Stomach (tissue), 9 donors: ENCODE results near the gene KCNJ18. TPM values are rescaled to one million over a fixed set of nuclear protein-coding genes. Genes with fewer than 3 reads are reported as not detected.
"Not testable (repeated sequence)": the region's sequence is repeated elsewhere in the genome, so short reads cannot be mapped to it uniquely, and the experiment has no call there.

Experiments used
- DNase-seq, 2 donors: peaks; one replicate each; pipeline versions ENCODE4 v3.0.0 to v3.0.0-alpha.2; 2013 to 2019
- H3K27ac ChIP-seq, 5 donors: fragments of 200-600 bp in 4 of 5; sonication (generic) in 4 of 5; one replicate each; pipeline ENCODE4 v1.5.1; 2013 to 2019; ENCODE audit warnings: mild to moderate bottlenecking in 1 of 5, moderate library complexity in 1 of 5
- H3K27me3 ChIP-seq, 3 donors: fragments of 200-600 bp; sonication (generic); one replicate each; pipeline ENCODE4 v1.5.1; 2017 to 2019; ENCODE audit warnings: mixed run types in 1 of 3
- H3K36me3 ChIP-seq, 4 donors: fragments of 200-600 bp; sonication (generic); 1 replicate in 3 of 4; 2 replicates in 1 of 4; pipeline ENCODE4 v1.5.1; 2016 to 2019
- H3K4me1 ChIP-seq, 4 donors: fragments of 200-600 bp; sonication (generic); one replicate each; pipeline ENCODE4 v1.5.1; 2016 to 2019
- H3K4me3 ChIP-seq, 4 donors: fragments of 200-600 bp; sonication (generic) in 3 of 4; one replicate each; pipeline ENCODE4 v1.5.1; 2016 to 2019; ENCODE audit warnings: mild to moderate bottlenecking in 1 of 4
- H3K9me3 ChIP-seq, 4 donors: fragments of 200-600 bp; sonication (generic); one replicate each; pipeline ENCODE4 v1.5.1; 2016 to 2019
- EP300 ChIP-seq: sonication (generic); formaldehyde crosslinking; IDR thresholded peaks from one replicate; pipeline ENCODE4 v1.6.1; 2017; ENCODE audit warnings: antibody characterized with exemption
- POLR2A ChIP-seq, 4 donors: fragments of 450-650 bp; IDR thresholded peaks; one replicate each; pipeline ENCODE4 v1.6.1; 2016; ENCODE audit warnings: antibody characterized with exemption in 4 of 4, control low read depth in 2 of 4, mild to moderate bottlenecking in 1 of 4, moderate library complexity in 1 of 4
- POLR2AphosphoS5 ChIP-seq, 3 donors: sonication (generic); formaldehyde crosslinking; IDR thresholded peaks; one replicate each; pipeline ENCODE4 v1.6.1; 2016; ENCODE audit warnings: antibody characterized with exemption in 3 of 3
- WGBS, 5 donors: extraction: QIAGEN DNeasy Blood & Tissue Kit in 3 of 5; methylation state at CpG; one replicate each; pipeline versions ENCODE4 v1.1.5 to v1.1.7; 2013 to 2018; 5-methylcytosine and 5-hydroxymethylcytosine counted together
- intact Hi-C: fragments of 100-400 bp; cut with DNase I; formaldehyde crosslinking; loops from one replicate; pipeline ENCODE4 v1.15.1; 2023; ENCODE audit warnings: low total_unique reads
- polyA plus RNA-seq, 3 donors: library from polyadenylated mRNA; stranded (reverse); fragments of 200-250 nt; gene quantifications; one replicate each; pipeline ENCODE4 v1.2.3, GENCODE V29; 2013
- total RNA-seq, 5 donors: library from RNA; depleted of rRNA; stranded (reverse); fragments of >200 nt; gene quantifications; one replicate each; pipeline versions ENCODE4 v1.1.0 to v1.2.3, GENCODE V29; 2014 to 2016
- TF ChIP-seq, protein P1 (sequence below), 7 experiments: fragments of 450-650 bp in 4 of 7; fragments of 200-600 bp in 3 of 7; sonication (generic) in 3 of 7; IDR thresholded peaks; one replicate each; pipeline ENCODE4 v1.5.1; 2016 to 2019; ENCODE audit warnings: antibody characterized with exemption in 7 of 7, control low read depth in 2 of 7, mild to moderate bottlenecking in 1 of 7
- donor health status: healthy with polysubstance abuse.
- donor health status: Bipolar disorder and iron deficiency.
- donor health status: healthy.

KCNJ18 gene
- total and polyA plus RNA-seq, 8 donors, result not detected

DNA sequence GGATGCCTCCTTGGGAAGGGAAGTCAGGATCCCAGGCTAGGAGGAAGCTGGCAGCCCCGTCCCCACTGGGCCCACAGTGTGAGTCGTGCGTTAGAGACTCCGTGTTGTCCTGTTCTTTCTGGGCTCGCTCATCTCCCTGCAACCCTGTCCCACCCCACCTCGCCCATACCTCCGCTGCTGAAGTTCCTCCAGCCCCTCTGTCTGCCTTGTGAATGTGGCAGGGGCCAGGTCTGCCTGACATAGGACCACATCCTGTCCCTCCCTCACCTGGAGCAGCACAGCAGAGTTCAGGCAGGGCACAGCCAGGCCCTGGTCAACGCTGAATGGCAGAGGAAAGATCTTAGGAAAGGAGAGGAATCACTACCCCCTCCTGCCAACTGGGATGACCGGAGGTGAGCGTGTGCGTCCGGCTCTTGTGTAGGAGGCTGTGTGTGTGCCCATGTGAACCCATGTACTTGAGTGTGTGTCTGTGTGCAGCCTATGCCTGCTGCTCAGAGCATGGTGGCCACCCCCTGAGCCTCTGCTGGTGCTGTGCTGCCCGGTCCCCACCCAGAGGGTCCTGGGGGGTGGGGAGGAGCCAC, 12.8 kb downstream of the KCNJ18 start:
- 71 to 78% (median 76%) methylated on average over 13 of the region's 13 CpGs for WGBS, 5 donors
- DNase-seq, result no peak
- Histone ChIP-seq H3K4me3 (no peak overlapping the region), H3K27me3 (no peaks in the 10 kb centered on the region), H3K9me3 (no peaks in the 10 kb centered on the region), H3K4me1 (no peaks in the 10 kb centered on the region), H3K36me3 (no peaks in the 10 kb centered on the region), H3K27ac (no peak overlapping the region)
- intact Hi-C loops, result no loop called here
- TF ChIP-seq POLR2AphosphoS5 (IDR thresholded peaks at IDR 0.05), result no peak
- TF ChIP-seq, protein P1, sequence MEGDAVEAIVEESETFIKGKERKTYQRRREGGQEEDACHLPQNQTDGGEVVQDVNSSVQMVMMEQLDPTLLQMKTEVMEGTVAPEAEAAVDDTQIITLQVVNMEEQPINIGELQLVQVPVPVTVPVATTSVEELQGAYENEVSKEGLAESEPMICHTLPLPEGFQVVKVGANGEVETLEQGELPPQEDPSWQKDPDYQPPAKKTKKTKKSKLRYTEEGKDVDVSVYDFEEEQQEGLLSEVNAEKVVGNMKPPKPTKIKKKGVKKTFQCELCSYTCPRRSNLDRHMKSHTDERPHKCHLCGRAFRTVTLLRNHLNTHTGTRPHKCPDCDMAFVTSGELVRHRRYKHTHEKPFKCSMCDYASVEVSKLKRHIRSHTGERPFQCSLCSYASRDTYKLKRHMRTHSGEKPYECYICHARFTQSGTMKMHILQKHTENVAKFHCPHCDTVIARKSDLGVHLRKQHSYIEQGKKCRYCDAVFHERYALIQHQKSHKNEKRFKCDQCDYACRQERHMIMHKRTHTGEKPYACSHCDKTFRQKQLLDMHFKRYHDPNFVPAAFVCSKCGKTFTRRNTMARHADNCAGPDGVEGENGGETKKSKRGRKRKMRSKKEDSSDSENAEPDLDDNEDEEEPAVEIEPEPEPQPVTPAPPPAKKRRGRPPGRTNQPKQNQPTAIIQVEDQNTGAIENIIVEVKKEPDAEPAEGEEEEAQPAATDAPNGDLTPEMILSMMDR (IDR thresholded peaks at IDR 0.05), result no peak
- no peak for TF ChIP-seq POLR2A (IDR thresholded peaks at IDR 0.05)
- no peak for TF ChIP-seq EP300

DNA sequence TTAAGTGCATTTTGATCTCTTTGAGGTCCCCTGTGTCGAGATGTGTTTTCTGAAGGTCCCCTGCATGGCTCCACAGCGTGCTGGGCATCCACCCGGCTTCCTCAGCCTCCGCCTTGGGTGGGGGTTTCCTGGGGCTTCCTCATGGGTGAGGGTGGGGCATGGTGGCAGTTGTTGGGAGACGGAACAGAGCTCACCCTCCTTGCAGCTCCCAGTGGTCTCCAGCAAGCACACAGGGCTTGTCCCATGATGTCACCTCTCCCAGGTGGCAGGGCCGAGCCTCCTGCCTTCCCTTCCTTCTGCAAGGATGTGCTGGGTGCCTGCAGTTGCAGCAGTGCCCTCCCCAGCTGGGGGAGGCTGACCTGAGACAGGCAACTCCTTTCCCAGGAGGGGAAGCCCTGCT, 13.4 kb downstream of the KCNJ18 start:
- H3K27ac ChIP-seq, intact Hi-C loops, H3K27me3 ChIP-seq, H3K9me3 ChIP-seq, H3K4me3 ChIP-seq, DNase-seq, H3K36me3 ChIP-seq, H3K4me1 ChIP-seq: not testable (repeated sequence)
- WGBS, 5 donors, result 61 to 69% (median 64%) methylated on average over 5 to 6 of the region's 6 CpGs

DNA sequence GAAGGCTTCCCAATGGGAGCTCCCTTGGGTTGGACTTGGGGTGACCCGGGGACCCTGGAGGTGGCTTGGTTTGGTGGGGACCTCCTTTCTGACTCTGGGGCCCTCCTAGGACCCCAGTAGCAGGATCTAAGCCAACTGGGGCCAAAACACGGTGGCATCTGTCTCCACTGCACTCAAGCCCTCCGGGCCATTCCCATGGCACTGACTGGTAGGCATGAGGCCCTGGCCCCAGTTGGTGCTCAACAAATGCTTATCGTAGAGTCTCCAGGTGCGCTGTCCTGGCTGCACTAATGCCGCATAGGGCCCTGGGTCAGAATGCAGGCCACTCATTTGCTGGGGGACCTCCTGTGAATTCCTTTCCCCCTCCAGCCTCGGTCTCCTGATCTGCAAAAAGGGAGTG, 14.2 kb downstream of the KCNJ18 start:
- H3K27ac ChIP-seq, intact Hi-C loops: not testable (repeated sequence)
- WGBS, 5 donors, result 75 to 85% (median 82%) methylated on average over 4 to 7 of the region's 7 CpGs

DNA sequence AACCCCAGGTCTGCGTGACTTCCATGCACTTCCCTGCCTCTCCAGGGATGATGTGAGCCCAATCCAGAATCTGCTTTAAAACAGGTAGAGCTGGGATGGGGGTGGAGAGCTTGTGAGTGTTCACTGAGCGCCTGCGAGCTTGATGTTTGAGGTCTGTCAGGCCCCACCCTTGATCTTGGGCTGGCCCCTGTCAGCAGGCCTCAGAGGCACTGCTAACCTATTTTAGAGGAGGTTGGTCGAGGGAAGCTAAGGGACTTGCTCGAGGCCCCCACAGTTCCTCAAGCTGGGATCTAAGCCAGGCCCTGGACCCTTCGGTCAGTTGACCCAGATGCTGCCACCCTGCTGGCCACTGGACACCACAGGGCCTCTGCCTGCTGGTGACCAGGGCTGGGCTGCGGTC, 14.8 kb downstream of the KCNJ18 start:
- intact Hi-C loops, H3K27me3 ChIP-seq, H3K36me3 ChIP-seq, H3K9me3 ChIP-seq, H3K27ac ChIP-seq, DNase-seq, H3K4me1 ChIP-seq, H3K4me3 ChIP-seq: not testable (repeated sequence)
- WGBS, 5 donors, result 62 to 80% (median 70%) methylated on average over 5 to 6 of the region's 7 CpGs

More for the DNA sequence above, 14.2 kb downstream of the KCNJ18 start:
- H3K36me3 ChIP-seq, H3K27me3 ChIP-seq, DNase-seq, H3K4me1 ChIP-seq, H3K9me3 ChIP-seq, H3K4me3 ChIP-seq: not testable (repeated sequence)

DNA sequence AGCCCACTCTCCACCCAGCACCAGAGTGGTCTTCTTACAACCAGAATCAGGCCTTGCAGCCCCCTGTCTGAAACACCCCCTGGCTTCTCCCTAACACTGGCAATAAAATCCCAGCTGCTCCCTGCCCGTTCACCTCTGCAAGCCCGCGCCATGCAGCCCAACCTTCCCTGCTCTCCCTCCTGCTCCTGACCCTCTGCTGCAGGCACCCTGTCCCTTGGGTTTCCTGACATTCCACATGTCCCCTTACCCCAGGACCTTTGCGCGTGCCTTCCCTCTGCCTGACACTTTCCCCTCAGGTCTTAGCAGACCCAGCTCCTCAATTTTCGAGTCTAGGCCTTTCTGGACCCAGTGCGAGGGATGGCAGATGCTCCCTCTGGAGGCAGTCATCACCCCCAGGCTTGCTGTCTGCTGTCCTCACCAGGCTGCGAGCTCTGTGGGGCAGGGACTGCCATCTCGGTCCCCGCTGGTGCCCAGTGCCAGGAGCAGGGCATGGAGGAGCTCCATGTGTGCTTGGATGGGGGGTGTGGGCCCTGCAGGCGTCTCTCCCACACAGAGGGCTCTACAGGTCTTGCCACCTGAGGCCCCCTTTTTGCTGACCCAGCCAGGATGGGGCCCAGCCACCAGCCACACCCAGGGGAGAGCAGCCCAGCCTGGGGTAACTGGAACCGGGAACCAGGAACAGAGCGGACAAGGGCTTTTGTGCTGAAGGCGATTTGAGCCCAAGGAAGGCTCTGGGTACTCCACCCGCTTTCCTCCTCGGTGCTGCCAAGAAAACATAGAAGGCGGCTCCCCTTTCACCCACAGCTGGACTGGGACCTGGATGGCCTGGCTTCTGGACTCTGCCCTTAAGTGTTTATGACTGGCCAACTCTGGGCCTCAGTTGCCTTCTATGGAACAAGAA, 15.6 kb downstream of the KCNJ18 start:
- H3K4me1 ChIP-seq, H3K36me3 ChIP-seq, H3K27me3 ChIP-seq, DNase-seq, H3K4me3 ChIP-seq, H3K27ac ChIP-seq, H3K9me3 ChIP-seq, intact Hi-C loops: not testable (repeated sequence)
- WGBS, 5 donors, result 77 to 87% (median 81%) methylated on average over 10 to 15 of the region's 17 CpGs

DNA sequence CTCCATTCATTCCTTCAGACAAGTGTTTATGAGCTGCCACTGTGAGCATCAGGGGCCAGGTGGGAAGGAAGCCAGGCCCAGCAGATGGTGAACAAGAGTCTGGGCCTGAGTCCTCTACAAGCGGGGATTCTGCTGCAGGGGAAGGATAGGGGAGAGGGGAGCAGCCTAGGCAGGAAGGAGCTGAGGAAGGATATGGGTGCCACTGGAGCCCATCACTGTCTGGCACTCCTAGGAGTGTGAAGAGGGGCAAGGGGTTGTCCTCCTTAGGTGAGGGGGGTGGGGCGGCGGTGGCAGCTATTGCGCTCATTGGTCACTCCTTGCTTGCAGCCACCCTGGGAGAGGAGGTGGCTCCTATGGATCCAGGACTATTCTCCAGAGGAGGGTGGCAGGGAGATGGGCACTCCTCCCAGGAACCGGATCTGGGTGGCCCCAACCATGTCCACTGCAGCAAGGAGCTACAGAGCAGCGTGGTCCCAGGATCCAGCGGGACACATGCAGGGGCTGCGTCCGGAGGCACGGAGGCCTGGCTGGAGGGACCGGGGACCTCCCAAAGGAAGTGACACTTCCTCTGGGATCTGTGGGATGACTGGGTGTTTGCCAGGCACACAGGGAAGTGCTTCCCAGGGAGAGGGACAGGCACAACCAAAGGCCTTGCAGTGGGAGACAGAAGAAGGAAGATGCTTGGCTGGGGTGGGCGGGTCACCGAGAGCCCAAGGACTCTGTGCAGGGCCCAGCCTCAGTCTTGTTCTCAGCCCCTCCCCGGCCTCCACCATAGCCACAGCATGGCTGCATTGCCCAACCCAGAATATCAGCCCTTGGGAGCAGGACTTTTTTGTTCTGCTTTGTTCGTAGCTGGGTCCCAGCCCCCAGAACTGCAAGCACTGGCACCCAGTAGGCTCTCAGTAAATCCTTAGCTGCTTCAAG, 16.6 kb downstream of the KCNJ18 start:
- H3K36me3 ChIP-seq, H3K9me3 ChIP-seq, H3K27me3 ChIP-seq, DNase-seq, H3K27ac ChIP-seq, H3K4me3 ChIP-seq, H3K4me1 ChIP-seq, intact Hi-C loops: not testable (repeated sequence)
- 79 to 88% (median 82%) methylated on average over 14 to 15 of the region's 15 CpGs for WGBS, 5 donors

DNA sequence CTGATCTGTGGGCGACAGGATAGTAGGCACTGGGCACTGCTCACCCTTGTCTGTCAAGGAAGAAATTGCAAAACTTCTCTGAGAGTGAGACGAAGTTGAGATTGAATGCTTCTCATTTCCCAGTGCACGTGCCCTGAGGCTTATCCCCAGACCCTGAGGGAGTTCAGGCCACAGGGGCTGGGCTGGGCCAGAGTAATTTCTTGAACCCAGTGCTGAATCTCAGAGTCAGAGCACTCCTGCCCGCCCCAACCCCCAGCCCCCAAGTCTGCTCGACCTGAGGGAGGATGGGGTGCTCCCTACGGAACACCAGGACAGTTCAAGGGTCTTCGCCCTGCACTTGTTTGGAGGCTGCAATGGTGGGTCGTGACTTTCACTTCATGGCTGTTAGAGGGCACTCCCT, 17.7 kb downstream of the KCNJ18 start:
- 20 to 75% (median 57%) methylated on average over 1 to 8 of the region's 8 CpGs for WGBS, 5 donors
- DNase-seq, H3K4me1 ChIP-seq, H3K9me3 ChIP-seq, H3K27me3 ChIP-seq, H3K36me3 ChIP-seq, H3K27ac ChIP-seq, H3K4me3 ChIP-seq, intact Hi-C loops: not testable (repeated sequence)

DNA sequence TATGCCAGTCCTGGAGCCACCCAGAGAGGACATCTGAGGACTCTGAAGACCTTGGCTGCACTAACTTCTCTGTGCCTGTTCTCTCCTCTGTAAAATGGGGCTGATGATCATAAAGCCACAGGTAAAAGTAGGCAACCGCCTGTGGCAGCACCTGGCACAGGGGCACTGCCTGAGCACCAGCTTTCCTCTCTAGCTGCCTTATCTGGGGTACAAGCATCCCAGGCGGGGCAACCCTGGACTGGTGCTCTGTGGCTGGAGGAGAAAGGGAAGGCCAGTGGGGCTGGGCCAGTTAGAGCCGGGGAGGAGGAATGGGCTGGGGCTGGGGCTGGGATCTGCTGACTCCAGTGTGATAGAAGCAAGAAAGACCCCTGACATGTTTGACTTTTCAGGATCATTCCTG, 18.2 kb downstream of the KCNJ18 start:
- intact Hi-C loops, H3K27ac ChIP-seq, H3K4me3 ChIP-seq, DNase-seq, H3K4me1 ChIP-seq, H3K27me3 ChIP-seq, H3K36me3 ChIP-seq, H3K9me3 ChIP-seq: not testable (repeated sequence)
- 66 to 84% (median 82%) methylated on average over 3 of the region's 3 CpGs for WGBS, 5 donors
